GM06990 (cell line): ENCODE measurements around the gene PHETA1.

ENCODE experiments used
- DNase-seq: peaks from one replicate; pipeline ENCODE4 v3.0.0-alpha.2; 2011; ENCODE audit not compliant: insufficient read length; ENCODE audit errors: extremely low read depth
- H3K27me3 ChIP-seq: replicated peaks from 2 replicates; pipeline ENCODE4 v1.6.0; 2011; ENCODE audit warnings: low read length; ENCODE audit not compliant: control insufficient read depth, insufficient read depth
- H3K36me3 ChIP-seq: 2 replicates; pipeline ENCODE4 v1.5.1; 2011; ENCODE audit warnings: low read length; ENCODE audit not compliant: control insufficient read depth, insufficient read depth
- H3K4me3 ChIP-seq: replicated peaks from 2 replicates; pipeline ENCODE4 v1.5.1; 2011; ENCODE audit warnings: low read depth, mild to moderate bottlenecking, control low read depth, low read length
- CTCF ChIP-seq: IDR thresholded peaks from 2 replicates; pipeline ENCODE4 v1.5.1; 2011; ENCODE audit warnings: low read length, control low read depth, mild to moderate bottlenecking, inconsistent platforms; ENCODE audit not compliant: insufficient read depth, poor library complexity, severe bottlenecking

The PHETA1 gene

GRCh38 chr12:111413442-111414086 is 44.7 kb upstream of the PHETA1 start:
- Histone ChIP-seq H3K4me3 (no peak overlapping the region), H3K36me3 (peaks cover 10% of the 10 kb centered on the region), H3K27me3 (no peaks in the 10 kb centered on the region)
- no peak for DNase-seq
- TF ChIP-seq CTCF, result no peak

DNA sequence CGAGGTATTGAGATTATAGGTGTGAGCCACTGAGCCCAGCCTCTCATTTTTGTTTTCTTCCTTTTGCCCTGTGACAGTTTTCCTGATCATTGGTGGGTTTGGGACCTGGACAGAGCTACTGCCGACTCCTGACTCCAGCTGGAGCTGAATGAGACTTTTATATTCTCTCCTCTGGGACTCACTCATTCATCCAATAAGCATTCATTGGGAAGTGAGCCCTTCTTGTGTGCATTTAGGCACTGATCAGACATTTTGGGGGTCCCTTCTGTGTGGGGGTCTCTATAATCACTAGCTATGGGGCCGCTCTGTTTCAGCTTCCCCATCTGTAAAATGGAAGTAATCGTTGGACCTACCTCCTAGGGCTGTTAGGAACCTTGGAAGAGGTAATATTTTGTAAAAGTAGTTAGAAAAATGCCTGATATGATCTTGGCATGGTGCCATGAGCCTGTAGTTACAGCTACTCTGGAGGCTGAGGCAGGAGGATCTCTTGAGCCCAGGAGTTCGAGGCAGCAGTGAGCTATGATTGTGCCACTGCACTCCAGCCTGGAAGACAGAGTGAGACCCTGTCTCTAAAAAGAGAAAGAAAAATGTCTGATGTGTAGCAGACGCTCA is 44.0 kb upstream of the PHETA1 start:
- Histone ChIP-seq H3K4me3 (no peak overlapping the region), H3K36me3 (peaks cover 10% of the 10 kb centered on the region)
- DNase-seq, result no peak

GRCh38 chr12:111412007-111412829 is 43.3 kb upstream of the PHETA1 start:
- TF ChIP-seq CTCF, result no peak
- DNase-seq, result no peak
- H3K4me3 ChIP-seq, result no peak overlapping the region
- no peaks in the 10 kb centered on the region for H3K27me3 ChIP-seq
- H3K36me3 ChIP-seq, result peaks cover 10% of the 10 kb centered on the region

More for the DNA sequence above, 44.0 kb upstream of the PHETA1 start:
- H3K27me3 ChIP-seq, result no peaks in the 10 kb centered on the region
- no peak for TF ChIP-seq CTCF

- H3K36me3 ChIP-seq, result peaks cover 8% of the 10 kb centered on the region
- no peak for TF ChIP-seq CTCF
- no peaks in the 10 kb centered on the region for H3K27me3 ChIP-seq
- H3K4me3 ChIP-seq, result no peak overlapping the region
- no peak for DNase-seq
Observed at GRCh38 chr12:111411185-111411764, 42.4 kb upstream of the PHETA1 start.

GRCh38 chr12:111410431-111411184 is 41.7 kb upstream of the PHETA1 start:
- Histone ChIP-seq H3K4me3 (peak overlapping the region; percentile 83), H3K36me3 (peaks cover 8% of the 10 kb centered on the region), H3K27me3 (no peaks in the 10 kb centered on the region)
- DNase-seq, result no peak
- TF ChIP-seq CTCF, result no peak
